ENCODE measurements around the gene ERI3.

DNA sequence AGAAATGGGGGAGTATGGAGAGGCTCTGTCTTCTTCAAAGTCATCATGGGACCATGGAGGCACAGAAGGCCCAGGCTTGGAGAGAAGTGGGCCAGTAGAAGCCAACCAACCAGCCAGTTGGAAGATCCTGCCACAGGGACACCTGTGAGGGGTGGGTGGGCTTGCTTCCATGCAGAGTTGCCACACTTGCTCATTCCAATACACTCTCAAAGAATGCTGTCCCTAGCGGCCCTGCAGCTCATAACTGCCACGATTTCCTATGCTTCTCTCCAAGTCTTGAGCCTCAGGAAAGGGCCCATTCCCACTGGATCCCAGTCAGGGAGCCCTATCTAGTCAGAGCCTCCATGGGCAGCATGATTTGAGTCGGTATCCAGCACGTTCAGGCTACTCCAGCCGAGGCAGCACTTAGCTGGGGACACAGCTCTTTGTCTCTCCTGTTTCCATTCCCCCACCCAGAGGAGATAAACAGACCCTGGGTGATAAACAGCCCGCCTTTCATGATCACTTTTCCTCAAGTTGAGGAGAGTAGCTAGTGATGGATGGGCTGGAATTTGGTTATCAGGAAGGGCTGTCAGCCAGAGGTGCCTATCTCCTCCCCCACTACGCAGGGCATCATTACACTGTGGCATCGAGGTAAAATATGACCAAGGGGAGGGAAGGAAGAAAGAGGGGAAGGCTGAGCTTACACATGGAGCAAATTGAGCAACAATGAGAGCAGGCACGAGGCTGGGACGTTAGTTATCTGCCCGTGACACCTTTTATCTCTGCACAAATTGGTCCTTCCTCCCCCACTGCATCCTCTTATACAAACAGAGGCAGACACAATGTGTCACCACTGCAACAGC is 64.6 kb downstream of the ERI3 start:
- no peak for TF ChIP-seq YY1 (IDR thresholded peaks at IDR 0.05; ENCODE audit: low read depth)
- no peak for TF ChIP-seq EGR1 (IDR thresholded peaks at IDR 0.05)
- TF ChIP-seq, protein P1, sequence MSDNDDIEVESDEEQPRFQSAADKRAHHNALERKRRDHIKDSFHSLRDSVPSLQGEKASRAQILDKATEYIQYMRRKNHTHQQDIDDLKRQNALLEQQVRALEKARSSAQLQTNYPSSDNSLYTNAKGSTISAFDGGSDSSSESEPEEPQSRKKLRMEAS (IDR thresholded peaks at IDR 0.05), result no peak
- no peak for TF ChIP-seq ZBTB7A (IDR thresholded peaks at IDR 0.05; ENCODE audit: low read depth)

Data from Ishikawa (cell line).